NCI-H82 treated with DMSO at 0.1 percent for 48 hours (cell line): ENCODE measurements around the gene PPP1R12B.
"Not testable (repeated sequence)": the region's sequence is repeated elsewhere in the genome, so short reads cannot be mapped to it uniquely, and the experiment has no call there.

Source experiments
- DNase-seq: peaks from one replicate; lab custom pipeline; 2025; ENCODE audit not compliant: unreplicated experiment; lab: John Stamatoyannopoulos, UW

Gene PPP1R12B

DNA sequence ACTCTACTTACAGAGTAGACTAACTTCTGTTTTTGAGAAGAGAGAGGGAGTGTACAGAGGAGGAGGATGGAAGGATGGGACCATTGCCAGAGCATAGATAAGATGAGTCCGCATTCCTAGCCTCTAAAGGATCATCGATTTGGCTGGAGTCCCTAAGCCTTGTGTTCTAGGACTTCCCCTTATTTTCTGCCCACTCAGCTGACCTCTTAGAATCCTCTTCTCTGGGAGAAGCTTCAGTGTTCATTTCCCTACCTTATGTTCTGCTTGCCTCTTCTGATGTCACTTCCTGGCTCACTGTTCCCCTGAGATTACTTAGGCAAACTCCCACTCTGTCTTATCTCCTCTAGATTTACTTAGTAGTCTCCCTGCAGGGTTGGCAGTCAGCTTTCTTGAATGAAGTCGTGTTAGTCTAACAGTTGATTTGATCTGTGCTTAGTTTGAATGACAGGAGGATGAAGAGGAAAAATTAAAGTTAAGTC is 205.1 kb downstream of the PPP1R12B start:
- peak; percentile 46 for DNase-seq

DNA sequence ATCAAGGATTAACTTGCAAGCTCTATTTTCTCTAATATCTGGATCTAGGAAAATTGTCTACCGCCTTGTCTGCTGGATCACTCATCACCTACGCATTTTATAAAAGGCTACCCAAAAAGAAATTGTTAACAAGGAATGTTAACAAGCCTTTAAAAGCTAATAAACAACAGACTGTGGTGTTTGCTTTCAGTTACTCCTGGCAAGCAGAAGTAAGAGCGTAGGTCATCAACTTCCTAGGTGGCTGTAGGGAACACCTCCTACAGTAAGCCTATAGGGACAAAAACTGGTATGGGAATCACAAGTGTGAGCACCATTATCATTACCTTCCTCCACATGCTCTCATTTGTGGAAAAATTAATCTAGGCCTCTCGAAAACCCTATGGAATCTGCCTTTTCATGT is 206.1 kb downstream of the PPP1R12B start:
- DNase-seq: not testable (repeated sequence)

DNA sequence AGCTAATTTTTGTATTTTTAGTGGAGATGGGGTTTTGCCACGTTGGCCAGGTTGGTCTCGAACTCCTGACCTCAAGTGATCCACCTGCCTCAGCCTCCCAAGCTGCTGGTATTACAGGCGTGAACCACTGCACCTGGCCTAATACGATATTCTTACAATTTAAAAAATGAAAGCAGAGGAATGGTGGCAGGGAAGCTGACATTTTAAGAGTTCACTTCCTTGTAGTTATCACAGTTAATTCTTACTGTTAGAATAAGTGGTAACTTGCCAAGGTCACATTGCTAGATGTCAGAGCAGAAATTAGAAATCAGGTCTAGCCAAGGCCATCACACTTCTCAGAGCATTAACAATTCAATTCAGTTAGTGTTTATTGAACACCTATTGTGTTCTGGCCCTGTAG is 207.5 kb downstream of the PPP1R12B start:
- not testable (repeated sequence) for DNase-seq

DNA sequence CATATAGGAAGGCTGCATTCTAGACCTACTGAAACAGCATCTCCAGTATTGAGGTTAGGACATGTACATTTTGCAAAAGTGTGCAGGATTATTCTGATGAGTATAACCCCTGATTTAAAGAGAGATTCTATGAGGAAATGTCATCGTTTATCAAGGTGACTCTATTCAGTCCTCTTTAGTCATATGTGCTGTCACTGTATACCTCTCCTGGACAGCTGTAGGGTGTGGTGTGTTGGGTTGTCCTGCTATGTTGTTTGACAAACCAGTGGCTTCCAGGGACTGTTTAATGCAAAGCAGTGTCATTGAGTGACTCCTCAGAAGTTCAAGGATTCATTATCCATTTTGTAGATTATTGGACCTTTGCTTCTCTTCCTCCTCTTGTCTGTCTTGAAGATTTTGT is 209.2 kb downstream of the PPP1R12B start:
- not testable (repeated sequence) for DNase-seq

DNA sequence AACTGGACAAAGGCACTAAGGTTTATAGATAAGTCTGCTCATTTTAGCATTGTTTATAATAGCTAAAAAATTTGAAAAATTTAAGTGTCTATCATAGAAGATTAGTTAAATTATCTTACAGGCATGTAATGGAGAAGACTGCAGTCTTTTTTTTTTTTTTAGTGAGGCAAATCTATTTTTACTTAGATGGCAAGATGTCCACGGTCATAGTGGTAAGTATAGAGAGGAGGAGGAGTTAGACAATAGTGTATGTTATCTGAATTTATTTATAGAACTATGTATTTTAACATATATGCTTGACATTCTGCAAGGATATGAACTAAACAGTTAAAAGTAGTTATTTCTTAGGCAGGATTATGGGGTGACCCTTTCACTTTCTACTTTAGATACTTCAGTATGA is 212.7 kb downstream of the PPP1R12B start:
- DNase-seq: no peak

DNA sequence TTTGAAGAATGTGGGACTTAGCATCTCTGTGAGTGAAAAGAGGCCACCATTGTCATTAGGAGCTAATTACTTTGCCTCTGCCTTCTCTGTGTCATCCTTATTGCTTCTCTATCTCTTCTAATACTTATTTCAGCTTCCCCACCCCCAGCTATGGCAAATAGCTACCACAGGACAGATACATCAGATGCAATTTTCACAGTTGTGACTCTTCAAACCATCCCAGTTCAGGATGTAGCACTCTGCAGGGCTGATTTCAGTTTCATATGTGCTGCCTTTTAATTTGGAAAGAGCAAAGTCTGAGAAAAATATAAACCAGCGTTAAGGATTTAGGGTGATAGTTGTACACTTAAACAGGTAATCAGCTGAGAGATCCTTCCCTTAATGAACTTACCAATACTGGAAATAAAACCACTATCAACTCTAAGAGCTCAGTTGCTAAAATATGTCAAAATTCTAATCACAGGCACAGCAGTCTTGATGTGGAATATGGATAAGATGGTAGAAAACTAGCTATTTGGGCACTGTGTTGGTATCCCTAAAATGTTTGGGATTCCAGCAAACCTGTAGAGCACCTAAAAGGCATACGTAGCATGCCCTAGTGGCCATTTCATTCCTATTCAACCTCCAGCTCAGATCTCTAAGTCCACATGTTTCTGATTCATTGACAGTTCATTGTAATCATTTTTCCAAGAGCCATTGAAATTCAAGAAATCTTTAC is 213.4 kb downstream of the PPP1R12B start:
- no peak for DNase-seq

DNA sequence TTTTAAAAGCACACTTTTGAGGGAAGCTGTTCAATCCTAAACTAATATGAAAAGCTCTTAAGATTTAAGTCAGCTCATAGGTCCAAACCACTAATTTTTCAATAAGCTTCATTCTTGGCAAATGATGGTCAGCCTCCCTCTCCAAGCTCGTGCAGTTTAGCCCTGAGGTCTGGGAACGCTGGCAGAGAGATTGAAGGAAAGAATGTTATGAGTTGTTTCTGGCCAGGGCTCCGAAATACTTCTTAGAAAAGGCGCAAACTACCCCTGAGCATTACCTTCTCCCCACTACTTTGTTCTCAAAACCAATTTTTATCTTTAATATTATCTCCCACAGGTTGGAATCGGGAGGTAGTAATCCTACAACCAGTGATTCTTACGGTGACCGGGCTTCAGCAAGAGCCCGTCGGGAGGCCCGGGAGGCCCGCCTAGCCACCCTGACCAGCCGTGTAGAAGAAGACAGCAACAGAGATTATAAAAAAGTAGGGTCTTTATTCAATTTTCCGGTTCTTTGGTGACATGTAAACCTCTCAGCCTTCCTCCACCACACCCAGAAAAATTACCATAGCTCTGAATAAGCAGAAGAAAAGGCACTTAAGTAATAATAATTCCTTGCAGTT is 214.1 kb downstream of the PPP1R12B start:
- DNase-seq: no peak

DNA sequence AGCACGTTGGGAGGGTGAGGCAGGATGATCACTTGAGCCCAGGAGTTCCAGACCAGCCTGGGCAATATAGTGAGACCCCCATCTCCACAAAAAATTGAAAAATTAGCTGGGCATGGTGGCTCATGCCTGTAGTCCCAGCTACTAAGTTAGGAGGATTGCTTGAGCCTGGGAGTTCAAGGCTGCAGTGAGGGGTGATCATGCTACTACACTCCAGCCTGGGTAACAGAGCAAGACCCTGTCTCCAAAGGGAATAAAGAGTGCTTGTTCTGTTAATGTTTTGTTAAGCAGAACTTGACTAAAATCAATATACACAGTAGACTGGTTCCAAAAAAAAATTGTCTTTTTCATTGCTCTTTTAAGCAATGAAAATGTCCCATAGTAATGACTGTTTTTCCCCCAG is 215.3 kb downstream of the PPP1R12B start:
- no peak for DNase-seq

DNA sequence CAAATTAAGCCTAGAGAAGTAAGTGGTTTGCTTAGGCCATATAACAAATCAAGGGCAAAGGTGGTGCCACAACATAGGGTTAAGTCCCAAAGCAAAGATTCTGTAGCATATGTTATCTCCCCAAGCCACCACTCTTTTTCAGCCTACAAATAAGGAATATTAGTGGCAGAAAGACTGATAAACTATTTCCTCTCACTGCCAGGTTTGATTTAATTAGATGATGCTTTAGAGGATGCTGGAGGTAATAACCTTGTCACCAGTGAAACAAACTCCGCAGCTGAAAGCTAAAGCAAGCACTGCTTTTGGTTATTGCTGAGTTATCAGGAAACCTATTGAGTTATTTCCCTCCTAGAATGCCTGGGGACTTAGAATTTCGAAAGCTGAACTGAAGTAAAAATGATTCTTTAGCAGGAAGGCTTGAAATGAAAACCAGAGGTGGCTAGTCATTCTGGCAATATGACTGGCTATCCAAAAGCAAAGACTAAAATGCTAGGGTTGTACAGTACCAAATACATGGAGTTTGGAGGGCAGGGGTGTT is 216.5 kb downstream of the PPP1R12B start:
- no peak for DNase-seq

DNA sequence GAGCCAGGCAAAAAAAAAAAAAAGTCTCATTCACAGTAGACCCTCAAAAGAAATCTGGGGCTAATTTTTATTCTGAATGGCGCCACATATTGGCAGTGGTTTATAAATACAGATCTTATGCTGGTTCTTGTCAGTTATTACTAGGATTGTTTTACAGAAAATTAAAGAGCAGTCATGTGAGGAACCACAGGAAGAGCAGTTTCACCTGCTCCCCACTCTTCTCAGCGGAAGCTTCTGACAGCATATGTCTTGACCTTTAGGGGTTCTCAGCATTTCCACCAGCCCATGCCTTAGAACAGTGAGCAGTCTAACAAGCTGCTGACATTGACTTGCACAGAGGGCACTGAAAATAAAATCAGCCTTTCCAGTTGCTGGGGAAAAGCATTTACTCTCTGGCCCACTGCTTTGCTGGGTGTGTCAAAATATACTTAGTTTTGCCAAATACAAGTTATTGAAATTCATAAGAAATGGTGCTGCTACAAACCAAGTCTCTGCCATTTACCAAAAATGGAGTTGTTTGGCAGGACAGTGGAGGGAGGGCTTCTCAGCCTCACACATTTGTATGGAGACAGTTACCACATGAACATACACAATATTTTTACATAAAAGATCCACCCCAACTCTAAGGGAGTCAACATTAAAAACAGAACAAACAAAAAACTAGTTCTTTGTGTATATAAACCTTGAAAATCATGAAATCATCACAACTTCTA is 217.5 kb downstream of the PPP1R12B start:
- no peak for DNase-seq

DNA sequence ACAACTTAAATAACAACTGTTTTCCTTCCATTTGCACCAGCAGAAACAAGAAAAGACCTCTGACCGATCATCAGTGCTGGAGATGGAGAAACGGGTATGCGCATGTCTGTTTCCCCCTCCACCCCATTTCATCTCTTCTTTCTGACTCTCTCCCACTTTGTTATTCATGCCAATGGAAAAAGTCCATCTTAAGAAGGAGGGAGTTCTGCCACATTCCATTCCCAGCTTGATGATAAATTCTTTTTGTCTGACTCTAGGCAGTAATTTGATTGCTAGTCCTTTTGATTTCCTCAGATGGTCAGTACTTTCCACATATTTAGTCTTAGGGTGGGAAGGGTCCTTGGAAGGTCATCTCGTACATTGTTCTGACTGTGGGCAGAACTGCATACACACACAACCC is 219.2 kb downstream of the PPP1R12B start:
- DNase-seq: no peak

DNA sequence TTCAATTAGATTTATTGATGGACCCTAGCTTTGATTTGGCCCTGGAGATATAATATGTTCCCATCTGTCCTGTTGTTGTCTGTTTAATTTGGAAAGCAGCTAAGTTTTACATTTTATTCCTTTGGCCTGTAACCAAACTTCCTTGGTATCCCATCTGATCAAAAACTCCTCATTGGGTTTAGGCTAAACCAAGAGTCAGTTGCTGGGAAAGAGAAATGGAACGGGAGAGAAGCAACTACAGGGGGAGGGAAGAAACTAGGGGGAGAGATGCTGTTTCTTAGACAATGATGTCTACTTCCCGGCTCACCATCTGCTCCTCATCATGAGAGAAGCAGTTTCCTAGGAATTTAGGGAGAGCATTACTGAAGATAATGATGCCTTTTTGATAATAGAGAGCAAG is 219.9 kb downstream of the PPP1R12B start:
- no peak for DNase-seq

DNA sequence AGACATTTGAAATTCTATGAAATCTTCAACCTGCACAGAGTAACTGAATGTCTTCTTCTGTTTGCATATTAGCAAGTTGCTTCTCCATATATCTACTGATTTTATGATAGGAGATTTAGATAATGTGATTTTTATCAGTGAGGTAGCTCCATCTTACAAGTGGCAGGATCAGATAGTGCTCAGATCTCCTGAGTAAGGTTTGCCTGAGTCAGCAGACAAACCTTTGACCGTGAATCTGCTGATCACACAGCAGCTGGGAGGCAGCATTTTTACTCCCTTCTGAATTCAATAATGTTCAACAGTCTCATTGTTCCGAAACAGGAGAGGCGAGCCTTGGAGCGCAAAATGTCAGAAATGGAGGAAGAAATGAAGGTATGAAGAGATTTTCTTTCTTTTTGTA is 220.3 kb downstream of the PPP1R12B start:
- no peak for DNase-seq

DNA sequence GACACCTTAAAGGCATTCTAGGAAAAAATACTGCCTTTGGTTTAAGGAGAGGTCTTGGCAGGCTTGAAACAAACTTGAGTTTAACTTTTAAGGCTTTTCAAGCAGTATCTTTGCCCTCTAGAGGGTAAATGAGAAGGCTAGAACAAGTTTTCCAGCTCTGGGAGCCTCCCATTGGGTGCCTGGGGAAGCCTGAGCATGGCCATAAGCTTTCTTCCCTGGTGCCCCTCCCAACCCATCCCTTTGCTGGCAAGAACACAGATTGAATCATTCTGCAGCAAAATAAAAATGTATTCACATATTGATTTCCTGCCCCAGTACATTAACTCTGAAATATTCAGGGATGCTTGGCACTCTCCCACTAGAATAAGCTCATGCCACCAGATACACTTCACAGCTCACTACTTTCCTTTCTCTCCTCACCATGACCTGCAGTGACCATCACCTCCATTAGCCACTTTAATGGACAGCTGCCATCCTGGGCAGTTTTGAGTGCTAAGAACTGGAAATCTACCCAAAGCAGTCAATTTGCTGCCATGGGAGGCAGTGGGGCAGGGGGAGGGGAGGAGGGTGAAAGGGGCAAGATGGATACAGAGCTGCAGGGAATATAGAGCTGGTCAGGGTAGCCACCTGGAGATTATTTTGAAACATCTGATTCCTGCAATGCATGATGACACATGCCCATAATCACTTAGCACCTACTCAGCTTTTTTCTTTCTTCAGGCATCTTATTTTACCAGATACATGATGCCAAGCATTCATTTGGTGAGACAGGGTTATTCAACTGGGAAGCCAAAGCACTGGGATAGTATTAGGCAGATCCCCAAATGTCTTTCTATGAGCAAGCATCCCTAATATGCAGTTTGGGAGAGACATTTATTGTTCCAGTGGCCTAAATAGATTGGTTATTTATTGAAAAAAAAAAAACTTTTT is 221.2 kb downstream of the PPP1R12B start:
- DNase-seq: no peak

DNA sequence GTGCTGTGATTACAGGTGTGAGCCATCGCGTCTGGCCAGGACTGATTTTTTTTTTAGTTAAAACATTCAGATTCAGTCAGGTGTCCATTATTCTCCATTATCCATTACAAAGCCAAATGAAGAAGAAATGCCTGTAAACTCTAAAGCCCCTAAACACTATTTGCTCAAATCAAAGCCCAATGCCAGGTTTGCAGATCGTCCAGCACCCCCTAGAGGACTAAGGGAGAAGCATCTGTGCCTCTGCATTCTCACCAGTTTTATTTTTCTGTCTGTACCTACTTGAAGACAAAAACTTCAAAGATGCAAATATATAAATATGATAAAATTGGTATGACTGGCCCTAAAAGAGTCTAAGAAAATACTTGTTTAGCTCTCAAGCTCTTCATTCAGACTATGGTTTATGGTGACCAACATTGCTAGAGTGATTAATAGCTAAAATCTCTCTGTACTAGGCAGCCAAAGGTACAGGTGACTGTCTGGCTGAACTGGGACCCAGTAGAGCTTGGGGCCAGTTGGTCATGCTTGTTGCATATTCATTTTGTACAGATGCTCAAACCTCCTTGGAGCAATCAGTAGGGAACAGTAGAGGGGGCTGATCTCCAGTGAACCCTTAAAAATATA is 223.3 kb downstream of the PPP1R12B start:
- DNase-seq: peak; percentile 36

DNA sequence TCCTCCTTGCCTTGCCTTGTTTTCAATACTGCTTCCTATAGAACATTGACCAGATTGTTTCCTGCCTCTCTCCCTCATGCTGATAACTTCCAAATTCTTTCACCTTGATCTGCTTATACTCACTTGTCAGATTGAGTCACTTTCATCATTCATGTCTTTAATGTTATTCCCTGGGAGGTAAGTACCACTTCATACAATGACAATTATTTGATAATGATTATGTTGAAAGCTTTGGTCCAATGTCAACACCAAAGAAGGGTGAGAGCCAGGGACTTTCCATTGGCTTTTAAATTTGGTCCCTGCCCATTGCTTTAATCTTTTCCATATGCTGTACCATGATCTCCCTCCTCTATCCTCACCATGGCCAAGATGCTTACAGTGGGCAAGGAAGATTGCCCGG is 224.4 kb downstream of the PPP1R12B start:
- no peak for DNase-seq

DNA sequence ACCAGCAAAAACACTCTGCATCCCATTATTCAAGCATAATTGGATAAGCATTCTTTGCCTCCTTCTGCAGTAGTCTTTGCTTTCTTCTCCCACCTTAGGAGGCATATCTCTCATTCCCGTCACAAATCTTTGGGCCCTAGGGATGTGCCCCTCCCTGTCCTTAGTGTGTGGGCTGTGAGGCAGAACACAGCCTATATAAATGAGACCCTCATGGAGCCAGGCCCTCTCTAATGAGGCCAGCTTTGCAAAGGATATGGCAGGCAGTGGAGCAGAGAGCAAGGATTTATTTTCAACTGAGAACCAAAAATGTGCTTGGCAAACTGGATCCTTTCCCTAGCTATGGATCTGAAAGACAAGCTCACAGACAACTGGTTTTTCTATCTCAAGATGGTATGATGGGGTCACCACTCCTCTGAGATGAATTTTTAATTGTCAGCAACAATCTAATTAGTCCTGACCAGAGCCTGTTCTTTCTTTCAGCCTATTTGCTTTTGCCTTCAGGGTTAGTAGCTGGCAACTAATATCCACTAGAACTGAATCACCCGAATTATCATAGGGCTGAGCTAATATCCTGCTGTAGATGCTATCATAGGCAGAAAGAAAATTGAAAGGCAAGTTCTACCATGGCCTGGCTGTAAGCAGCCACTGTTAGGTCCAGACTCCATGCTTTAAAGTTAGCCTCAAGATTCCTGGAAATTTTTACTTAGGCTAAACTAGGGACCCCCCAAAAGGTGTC is 227.6 kb downstream of the PPP1R12B start:
- DNase-seq: peak; percentile 29

DNA sequence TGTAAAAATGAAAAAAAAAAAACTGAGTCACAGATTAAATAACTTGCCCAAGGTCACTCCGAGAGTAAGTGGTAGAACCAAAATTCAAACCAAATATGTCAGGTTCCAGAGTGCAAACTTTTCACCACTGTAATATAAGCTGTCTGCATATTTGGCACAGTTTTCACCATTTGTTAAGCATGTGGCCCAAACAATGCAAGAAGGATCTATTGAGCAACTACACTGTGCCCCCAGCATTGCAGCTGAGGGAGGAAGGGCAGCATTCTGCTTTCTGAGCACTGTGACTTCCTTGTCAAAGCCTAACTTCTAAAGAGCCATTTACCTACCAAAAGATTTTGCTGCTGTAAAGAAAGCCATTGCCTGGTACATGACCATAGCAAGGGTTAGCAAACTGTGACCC is 228.3 kb downstream of the PPP1R12B start:
- no peak for DNase-seq

DNA sequence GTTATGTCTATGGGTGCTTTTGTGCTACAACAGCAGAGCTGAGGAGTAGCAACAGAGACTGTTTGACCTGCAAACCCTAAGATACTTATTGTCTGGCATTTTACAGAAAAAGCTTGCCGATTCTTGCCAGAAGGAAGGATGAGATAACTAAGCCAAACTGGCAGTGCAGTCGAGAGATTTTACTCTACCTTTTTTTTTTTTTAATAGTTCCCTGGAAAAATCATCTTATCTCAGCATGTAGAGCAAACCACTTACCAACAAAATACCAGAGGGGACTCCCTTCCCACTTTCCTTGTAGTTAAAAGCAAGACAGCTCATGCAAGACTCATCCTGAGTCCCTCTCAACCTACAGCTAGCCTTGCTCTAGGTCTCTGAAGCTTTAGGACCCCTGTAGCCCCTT is 228.9 kb downstream of the PPP1R12B start:
- DNase-seq: no peak
